AG04450 (cell line): ENCODE measurements around the gene XXYLT1. TPM values are rescaled to one million over a fixed set of nuclear protein-coding genes. Genes with fewer than 3 reads are reported as not detected.

ENCODE experiments used
- CTCF ChIA-PET: fragments of 300-600, 350-600 bp; formaldehyde crosslinking; extraction: SDS; loops from one replicate; lab custom pipeline; 2022; ENCODE audit warnings: antibody characterized with exemption, inconsistent platforms; lab: Charles Lee
- POLR2A ChIA-PET: fragments of 350-600 bp; formaldehyde crosslinking; extraction: SDS; loops from one replicate; lab custom pipeline; 2021; ENCODE audit warnings: antibody characterized with exemption, inconsistent platforms; lab: Yijun Ruan, JAX
- DNase-seq: peaks from one replicate; pipeline ENCODE4 v3.0.0-alpha.2; 2011; ENCODE audit warnings: low read depth, low spot score
- H3K27ac ChIP-seq: one replicate; pipeline ENCODE4 v1.5.1; 2012; ENCODE audit warnings: low read depth, low read length, control low read depth
- H3K27me3 ChIP-seq: one replicate; pipeline ENCODE4 v1.6.0; 2012; ENCODE audit warnings: low read length; ENCODE audit not compliant: control insufficient read depth, insufficient read depth
- H3K4me3 ChIP-seq: 2 replicates; pipeline ENCODE4 v1.5.1; 2011; ENCODE audit warnings: mild to moderate bottlenecking, low read depth, low read length, control low read depth
- H3K9me3 ChIP-seq: 2 replicates; pipeline ENCODE4 v1.5.1; 2012; ENCODE audit warnings: low read length; ENCODE audit not compliant: control insufficient read depth, insufficient read depth
- polyA plus RNA-seq: library from polyadenylated mRNA; depleted of rRNA; stranded (reverse); fragments of >200 nt; gene quantifications from 2 replicates; pipeline ENCODE4 v1.2.3, GENCODE V29; 2011
- TF ChIP-seq, protein P1 (sequence below): IDR thresholded peaks from 2 replicates; pipeline ENCODE4 v1.5.1; 2011; ENCODE audit warnings: low read depth, low read length, control low read depth, inconsistent platforms

Gene XXYLT1
- polyA plus RNA-seq, 1 experiment: 16.5 TPM

DNA sequence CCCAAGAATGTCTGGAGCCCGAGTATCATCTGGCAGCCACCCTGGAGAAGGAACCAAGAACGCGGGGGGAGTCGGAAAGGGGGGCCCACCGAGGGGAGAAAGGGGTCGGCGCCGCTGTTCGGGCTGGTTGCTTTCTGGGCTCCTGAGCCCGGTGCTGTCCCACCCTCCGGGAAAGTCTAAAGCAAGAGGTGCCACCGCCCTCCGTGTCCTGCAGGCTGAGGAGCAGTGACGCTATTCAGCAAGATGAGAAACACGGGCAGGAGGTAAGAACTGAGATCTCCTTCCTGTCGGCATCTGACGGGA is 234.8 kb downstream of the XXYLT1 start:
- ChIA-PET POLR2A (interaction anchor here (0.6 kb wide), 1 partner anchor 18 kb away, joined by 7 read pairs; no protein-coding TSS in a partner anchor), CTCF (no interaction called here)
- Histone ChIP-seq H3K27ac (no peak overlapping the region), H3K27me3 (peaks cover 32% of the 10 kb centered on the region), H3K9me3 (no peaks in the 10 kb centered on the region; the same call in 1 of the 2 replicates), H3K4me3 (no peak overlapping the region)
- no peak for DNase-seq
- TF ChIP-seq, protein P1, sequence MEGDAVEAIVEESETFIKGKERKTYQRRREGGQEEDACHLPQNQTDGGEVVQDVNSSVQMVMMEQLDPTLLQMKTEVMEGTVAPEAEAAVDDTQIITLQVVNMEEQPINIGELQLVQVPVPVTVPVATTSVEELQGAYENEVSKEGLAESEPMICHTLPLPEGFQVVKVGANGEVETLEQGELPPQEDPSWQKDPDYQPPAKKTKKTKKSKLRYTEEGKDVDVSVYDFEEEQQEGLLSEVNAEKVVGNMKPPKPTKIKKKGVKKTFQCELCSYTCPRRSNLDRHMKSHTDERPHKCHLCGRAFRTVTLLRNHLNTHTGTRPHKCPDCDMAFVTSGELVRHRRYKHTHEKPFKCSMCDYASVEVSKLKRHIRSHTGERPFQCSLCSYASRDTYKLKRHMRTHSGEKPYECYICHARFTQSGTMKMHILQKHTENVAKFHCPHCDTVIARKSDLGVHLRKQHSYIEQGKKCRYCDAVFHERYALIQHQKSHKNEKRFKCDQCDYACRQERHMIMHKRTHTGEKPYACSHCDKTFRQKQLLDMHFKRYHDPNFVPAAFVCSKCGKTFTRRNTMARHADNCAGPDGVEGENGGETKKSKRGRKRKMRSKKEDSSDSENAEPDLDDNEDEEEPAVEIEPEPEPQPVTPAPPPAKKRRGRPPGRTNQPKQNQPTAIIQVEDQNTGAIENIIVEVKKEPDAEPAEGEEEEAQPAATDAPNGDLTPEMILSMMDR: no peak

DNA sequence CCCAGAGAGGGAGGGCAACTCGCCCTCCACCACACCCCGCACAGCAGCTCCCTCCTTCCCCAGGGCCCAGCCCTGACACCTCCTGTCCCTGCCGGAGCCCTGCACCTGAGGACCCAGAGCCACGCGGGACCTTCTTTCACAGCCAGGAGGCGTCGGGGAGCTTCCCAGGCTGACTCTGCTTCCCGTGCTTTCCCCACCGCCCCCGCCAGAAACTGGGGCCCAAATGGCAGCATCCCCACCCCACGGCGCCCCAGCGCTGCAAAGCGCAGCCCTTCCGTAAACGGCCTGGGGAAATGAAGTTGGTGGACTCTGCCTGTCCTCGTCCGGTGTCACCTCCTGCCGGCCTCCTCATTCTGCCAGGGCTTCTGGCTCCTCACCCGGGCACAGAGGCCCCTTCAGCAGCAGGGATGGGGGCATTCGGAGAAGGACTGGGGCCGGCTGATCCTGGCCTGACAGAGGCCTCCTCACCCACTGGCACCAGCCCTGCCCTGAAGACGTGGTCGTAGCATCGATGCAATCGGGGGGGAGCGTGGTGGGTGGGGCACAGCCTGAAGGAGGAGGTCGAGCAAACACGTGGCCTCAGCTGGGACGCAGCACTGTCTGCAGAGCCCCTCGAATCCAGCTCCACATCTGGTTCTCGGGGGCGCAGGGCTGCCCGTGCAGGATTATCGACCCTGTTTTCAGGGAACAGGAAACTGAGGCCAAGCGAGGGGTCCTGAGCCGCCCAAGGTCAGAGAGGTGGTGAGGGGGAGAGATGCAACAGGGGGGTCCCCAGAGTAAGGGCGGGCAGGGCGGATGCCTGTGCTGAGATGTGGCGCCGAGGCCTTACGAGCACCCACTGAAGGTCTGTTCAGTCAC is 235.4 kb downstream of the XXYLT1 start:
- POLR2A ChIA-PET: no interaction called here

DNA sequence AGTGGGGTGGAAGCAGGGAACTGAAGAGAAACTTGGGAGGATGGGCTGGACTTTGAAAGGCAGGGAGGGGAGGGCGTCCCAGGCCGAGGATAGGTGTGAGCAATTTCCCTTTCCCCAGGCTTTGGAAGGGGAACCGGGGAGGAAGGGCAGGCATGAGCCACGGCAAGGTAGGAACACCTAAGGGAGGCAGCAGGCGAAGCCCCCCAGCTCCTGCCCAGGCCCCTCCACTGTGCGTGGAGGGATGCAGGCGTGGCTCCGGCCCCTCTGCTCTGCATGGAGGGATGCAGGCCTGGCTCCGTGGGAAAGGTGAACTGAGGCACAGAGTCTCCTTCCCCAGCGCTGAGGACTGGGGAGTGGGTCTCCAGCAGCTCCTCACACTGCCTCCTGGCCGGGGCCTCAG is 236.4 kb downstream of the XXYLT1 start:
- H3K27me3 ChIP-seq: peaks cover 26% of the 10 kb centered on the region
- TF ChIP-seq, protein P1: no peak
- H3K9me3 ChIP-seq: no peaks in the 10 kb centered on the region; the same call in 1 of the 2 replicates
- no peak overlapping the region for H3K4me3 ChIP-seq
- ChIA-PET CTCF (no interaction called here), POLR2A (no interaction called here)
- no peak for DNase-seq
- H3K27ac ChIP-seq: no peak overlapping the region

More for the DNA sequence above, 235.4 kb downstream of the XXYLT1 start:
- Histone ChIP-seq H3K4me3 (no peak overlapping the region), H3K27ac (no peak overlapping the region), H3K27me3 (peaks cover 26% of the 10 kb centered on the region), H3K9me3 (no peaks in the 10 kb centered on the region; the same call in 1 of the 2 replicates)
- TF ChIP-seq, protein P1: peak; percentile 35; the same call in 1 of the 2 replicates
- DNase-seq: no peak
- CTCF ChIA-PET: no interaction called here

DNA sequence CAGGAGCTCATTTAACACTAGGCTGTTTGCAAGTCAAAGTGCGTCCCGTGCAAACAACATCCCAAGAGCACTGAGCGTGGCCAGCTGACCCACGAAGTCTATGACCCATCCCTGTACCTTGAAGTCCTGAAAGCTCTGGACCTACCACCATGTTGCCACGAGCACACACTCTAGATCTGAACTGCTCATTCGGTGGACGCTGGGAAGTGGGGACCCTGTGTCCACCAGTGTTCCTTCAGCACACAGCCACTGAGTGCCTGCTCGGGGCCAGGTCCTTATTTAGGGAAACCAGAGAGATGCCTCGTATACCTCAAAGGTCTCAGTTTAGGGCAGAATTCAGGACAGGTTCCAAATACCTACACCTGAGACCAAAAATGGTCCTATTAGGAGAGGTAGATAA is 236.9 kb downstream of the XXYLT1 start:
- Histone ChIP-seq H3K4me3 (no peak overlapping the region), H3K27ac (no peak overlapping the region), H3K9me3 (no peaks in the 10 kb centered on the region; the same call in 1 of the 2 replicates), H3K27me3 (peaks cover 26% of the 10 kb centered on the region)
- no peak for DNase-seq
- ChIA-PET POLR2A (no interaction called here), CTCF (no interaction called here)
- TF ChIP-seq, protein P1: no peak

DNA sequence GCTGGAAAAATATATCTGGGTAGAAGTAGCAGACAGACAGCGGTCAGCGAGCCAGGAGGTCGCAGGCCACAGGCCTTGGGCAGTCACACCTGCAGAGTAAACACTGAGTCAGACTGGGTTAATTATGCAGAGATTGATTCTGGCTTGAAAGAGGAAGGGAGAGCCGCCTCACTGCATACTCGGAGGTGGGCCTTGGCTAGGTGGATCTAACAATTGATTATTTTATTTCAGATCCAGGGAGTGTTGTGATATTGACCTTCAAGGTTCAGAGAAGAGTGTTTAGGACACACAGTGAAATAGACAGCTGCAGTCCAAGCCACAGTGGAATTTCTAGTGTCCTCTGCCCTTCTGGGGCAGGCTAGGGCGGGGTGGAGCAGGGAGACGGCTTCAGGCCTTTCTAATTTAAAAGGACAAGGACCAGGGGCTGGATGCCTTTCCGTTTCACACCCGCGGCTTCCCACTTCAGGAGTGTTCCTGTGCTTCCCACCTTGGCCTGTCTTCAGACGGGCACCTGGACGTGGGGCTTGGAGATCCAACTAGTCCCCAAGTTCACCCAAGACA is 237.3 kb downstream of the XXYLT1 start:
- Histone ChIP-seq H3K27me3 (peaks cover 26% of the 10 kb centered on the region), H3K9me3 (no peaks in the 10 kb centered on the region; the same call in 1 of the 2 replicates), H3K27ac (no peak overlapping the region), H3K4me3 (no peak overlapping the region)
- TF ChIP-seq, protein P1: no peak
- POLR2A ChIA-PET: no interaction called here
- no peak for DNase-seq
- CTCF ChIA-PET: no interaction called here
